LHCN-M2 (cell line): ENCODE results near the gene MAP7D2. TPM values are rescaled to one million over a fixed set of nuclear protein-coding genes. Genes with fewer than 3 reads are reported as not detected.

ENCODE experiments used
- DNase-seq: peaks from one replicate; pipeline ENCODE4 v3.0.0-alpha.2; 2012; ENCODE audit warnings: low read depth
- total RNA-seq: library from RNA; depleted of rRNA; stranded (reverse); fragments of >200 nt; gene quantifications from 2 replicates; pipeline ENCODE4 v1.2.3, GENCODE V29; 2014; rRNA removed

Gene MAP7D2
- total RNA-seq, 1 experiment from 2014 or later = 0.23 TPM

GRCh38 chrX:19975845-19976244, 140.9 kb downstream of the MAP7D2 start:
- no peak for DNase-seq

- no peak for DNase-seq
Observed at GRCh38 chrX:19972984-19973383, 143.7 kb downstream of the MAP7D2 start.

GRCh38 chrX:19968276-19968675, 148.4 kb downstream of the MAP7D2 start:
- DNase-seq = no peak

- DNase-seq = no peak
Observed at GRCh38 chrX:19966056-19966455, 150.7 kb downstream of the MAP7D2 start.

GRCh38 chrX:19964017-19964710, 152.5 kb downstream of the MAP7D2 start:
- no peak for DNase-seq

- DNase-seq = no peak
Observed at GRCh38 chrX:19960913-19961312, 155.8 kb downstream of the MAP7D2 start.

- peak; percentile 2 for DNase-seq
Observed at GRCh38 chrX:19958552-19959486, 157.9 kb downstream of the MAP7D2 start.

- peak; percentile 2 for DNase-seq
Observed at GRCh38 chrX:19956923-19957322, 159.8 kb downstream of the MAP7D2 start.

Other genes starting within 250 kb of the MAP7D2 start
- 25.3 and 28.4 TPM in 2 replicates for gene SH3KBP1, start 229.3 kb downstream of the MAP7D2 start, total RNA-seq
- 1.3 and 1.5 TPM in 2 replicates for gene BCLAF3, start 125.8 kb downstream of the MAP7D2 start, total RNA-seq
- 53.4 TPM in 2 replicates for gene EIF1AX, start 24.9 kb upstream of the MAP7D2 start, total RNA-seq
- 21.3 and 27.2 TPM in 2 replicates for gene RPS6KA3, start 150.0 kb upstream of the MAP7D2 start, total RNA-seq